ENCODE measurements around the gene HIRA.
"Not testable (repeated sequence)": the region's sequence is repeated elsewhere in the genome, so short reads cannot be mapped to it uniquely, and the experiment has no call there.

Gene HIRA

DNA sequence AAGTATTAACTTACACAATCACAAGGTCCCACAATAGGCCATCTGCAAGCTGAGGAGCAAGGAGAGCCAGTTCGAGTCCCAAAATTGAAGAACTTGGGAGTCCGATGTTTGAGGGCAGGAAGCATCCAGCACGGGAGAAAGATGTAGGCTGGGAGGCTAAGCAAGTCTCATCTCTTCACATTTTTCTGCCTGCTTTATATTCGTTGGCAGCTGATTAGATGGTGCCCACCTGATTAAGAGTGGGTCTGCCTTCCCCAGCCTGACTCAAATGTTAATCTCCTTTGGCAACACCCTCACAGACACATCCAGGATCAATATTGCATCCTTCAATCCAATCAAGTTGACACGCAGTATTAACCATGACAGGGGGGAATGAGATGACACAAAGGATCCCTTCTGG, 101.3 kb downstream of the HIRA start:
- DNase-seq (ENCODE audit: low read depth), result not testable (repeated sequence)

DNA sequence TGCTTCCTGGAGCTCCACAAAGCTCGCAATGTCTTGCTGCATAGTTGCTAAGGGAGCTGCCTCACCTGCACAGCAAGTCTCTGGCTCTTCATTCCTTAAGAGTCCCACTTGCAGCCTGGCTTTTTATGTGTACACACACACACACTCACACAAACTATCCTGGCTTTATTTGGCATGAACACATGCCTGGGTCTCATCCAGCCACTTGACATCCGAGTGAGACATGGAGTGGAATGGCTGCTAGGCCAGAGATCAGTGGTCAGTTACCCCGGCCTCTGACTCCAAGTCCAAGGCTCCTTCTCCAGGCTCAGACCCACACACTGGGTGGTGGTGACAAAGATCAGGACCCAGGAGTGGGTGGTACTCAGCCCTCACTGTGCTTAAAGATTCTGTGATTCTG, 102.1 kb downstream of the HIRA start:
- no peak for DNase-seq (ENCODE audit: low read depth)

DNA sequence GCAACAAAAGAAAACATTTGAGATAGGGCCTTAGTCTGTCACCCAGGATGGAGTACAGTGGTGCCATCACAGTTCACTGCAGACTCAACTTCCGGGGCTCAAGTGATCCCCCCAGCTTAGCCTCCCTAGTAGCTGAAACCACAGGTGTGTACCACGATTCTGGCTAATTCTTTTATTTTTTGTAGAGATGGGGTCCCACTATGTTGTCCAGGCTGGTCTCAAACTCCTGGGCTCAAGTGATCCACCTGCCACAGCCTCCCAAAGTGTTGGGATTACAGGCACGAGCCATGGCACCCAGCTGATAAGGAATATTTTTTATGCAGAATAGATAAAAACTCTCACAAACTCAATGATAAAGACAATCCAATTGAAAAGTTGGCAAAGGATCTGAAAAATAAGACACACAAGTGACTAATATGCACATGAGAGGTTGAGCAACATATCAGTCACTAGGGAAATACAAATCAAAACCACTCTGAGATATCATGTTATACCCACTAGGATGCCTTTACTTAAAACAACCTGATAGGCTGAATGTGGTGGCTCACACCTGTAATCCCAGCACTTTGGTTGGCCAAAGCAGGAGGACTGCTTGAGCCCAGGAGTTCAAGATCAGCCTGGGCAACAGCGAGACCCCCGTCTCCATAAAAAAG, 106.1 kb downstream of the HIRA start:
- peak; percentile 30 for DNase-seq (ENCODE audit: low read depth)

DNA sequence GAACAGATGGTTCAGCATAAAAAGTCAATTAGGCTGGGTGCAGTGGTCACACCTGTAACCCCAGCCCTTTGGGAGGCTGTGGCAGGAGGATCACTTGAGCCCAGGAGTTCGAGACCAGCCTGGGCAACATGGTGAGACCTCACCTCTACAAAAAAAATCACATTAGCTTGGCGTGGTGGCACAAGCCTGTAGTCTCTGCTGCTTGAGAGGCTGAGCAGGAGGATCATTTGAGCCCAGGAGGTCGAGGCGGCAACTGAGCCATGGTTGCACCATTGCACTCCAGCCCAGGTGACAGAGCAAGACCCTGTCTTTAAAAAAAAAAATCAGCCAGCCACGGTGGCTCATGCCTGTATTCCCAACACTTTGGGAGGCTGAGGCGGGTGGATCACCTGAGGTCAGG, 108.1 kb downstream of the HIRA start:
- DNase-seq (ENCODE audit: low read depth), result not testable (repeated sequence)

DNA sequence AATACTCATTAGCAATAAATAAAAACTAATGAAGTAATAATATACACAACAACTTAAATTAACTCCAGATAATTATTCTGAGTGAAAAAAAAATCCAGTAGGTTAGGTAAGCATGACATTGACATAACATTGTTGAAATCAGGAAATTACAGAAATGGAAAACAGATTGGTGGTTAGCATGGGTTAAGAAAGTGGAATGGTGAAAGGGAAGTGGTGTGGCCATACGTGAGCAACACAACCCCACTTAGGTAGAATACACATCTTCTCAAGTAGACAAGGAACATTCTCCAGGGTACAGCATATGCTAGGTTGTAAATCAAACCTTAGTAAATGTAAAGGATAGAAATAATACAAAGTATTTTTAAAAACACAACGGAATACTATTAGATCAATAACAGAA, 109.8 kb downstream of the HIRA start:
- DNase-seq (ENCODE audit: low read depth), result no peak

DNA sequence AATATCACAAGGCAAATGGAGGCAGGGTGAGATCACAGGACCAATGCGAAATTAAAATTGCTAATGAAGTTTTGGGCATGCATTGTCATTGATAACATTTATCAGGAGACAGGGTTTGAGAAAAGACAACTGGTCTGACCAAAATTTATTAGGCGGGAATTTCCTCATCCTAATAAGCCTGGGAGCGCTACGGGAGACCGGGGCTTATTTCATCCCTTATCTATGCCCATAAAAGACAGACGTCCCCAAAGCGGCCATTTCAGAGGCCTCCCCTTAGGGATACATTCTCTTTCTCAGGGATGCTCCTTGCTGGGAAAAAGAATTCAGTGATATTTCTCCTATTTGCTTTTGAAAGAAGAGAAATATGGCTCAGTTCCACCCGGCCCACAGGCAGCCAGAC, 111.4 kb downstream of the HIRA start:
- not testable (repeated sequence) for DNase-seq (ENCODE audit: low read depth)

DNA sequence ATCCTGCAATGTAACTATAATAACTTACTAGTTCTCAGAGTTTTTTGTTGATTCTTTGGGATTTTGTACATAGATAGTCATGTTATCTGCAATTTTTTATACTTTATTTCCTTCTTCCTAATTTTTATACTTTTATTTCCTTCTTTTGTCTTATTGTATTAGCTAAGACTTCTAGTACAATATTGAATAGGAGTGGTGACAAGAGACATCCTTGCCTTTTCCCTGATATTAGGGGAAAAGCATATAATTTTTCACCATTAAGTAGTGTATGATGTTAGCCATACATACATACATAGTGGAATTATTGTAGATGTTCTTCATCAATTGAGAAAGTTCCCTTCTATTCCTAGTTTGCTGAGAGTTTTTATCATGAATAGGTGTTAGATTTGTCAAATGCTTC, 112.3 kb downstream of the HIRA start:
- DNase-seq (ENCODE audit: low read depth), result no peak

DNA sequence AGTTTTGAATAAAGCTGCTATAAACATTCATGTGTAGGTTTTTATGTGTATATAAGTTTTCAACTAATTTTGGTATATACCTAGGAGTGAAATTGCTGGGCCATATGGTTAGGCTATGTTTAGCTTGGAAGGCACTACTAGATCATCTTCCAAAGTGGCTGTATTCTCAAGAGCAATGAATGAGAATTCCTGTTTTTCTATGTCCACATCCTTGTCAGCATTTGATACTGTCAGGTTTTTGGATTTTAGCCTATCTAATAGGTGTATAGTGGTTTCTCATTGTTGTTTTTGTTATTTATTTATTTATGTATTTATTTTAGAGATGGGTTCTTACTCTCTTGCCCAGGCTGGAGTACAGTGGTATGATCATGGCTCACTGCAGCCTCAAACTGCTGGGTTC, 113.7 kb downstream of the HIRA start:
- DNase-seq (ENCODE audit: low read depth), result no peak

DNA sequence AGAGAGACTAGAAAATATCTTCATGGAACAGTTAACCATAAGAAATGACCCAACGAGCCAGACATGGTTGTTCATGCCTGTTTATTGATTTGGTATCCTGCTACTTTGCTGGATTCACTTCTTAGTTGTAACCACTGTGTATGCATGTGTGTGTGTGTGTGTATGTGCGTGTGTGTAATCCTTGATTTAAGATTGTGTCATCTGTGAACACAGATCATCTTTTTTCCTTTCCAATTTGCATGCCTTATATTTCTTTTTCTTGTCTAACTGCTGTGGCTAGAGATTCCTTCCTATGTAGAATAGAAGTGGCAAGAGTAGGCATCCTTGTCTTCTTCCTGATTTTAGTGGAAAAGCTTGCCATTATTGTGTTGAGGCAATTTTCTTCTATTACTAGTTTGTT, 123.7 kb downstream of the HIRA start:
- DNase-seq (ENCODE audit: low read depth), result no peak

DNA sequence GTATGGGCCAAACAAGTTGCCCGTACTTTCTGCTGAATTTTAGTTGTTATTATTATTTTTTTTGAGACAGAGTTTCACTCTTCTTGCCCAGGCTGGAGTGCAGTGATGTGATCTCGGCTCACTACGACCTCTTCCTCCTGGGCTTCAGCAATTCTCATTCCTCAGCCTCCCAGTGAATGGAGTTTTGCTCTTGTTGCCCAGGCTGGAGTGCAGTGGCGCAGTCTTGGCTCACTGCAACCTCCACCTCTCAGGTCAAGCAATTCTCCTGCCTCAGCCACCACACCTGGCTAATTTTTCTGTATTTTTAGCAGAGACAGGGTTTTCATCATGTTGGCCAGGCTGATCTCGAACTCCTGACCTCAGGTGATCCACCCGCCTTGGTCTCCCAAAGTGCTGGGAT, 125.0 kb downstream of the HIRA start:
- DNase-seq (ENCODE audit: low read depth), result not testable (repeated sequence)

DNA sequence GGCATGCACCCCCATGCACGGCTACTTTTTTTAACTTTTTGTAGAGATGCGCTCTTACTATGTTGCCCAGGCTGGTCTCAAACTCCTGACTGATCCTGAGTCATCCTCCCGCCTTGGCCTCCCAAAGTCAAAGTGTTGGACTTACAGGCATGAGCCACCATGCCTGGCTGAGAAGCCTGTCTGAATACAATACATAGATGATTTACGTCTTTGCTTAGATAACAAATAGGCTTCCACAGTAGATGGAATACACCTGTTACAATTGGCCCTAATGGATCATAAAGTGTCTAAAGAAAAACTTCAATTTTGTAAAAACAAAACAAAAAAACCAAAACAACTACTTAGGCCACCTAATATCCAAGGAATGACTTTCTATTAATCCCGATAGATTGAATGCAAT, 127.0 kb downstream of the HIRA start:
- DNase-seq (ENCODE audit: low read depth), result no peak

DNA sequence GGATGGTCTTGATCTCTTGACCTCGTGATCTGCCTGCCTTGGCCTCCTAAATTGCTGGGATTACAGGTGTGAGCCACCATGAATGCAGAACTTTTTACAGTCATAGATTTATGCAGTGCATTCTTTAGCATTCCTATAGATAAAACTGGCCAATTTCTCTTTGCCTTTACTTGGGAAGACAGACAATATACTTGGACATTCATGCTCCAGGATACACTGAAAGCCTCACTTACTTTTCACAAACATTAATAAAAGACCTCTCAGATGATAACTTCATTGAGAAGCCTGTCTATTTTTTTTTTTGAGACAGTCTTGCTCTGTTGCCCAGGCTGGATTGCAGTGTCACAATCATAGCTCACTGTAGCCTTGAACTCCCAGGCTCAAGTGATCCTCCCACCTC, 127.7 kb downstream of the HIRA start:
- DNase-seq (ENCODE audit: low read depth), result no peak

DNA sequence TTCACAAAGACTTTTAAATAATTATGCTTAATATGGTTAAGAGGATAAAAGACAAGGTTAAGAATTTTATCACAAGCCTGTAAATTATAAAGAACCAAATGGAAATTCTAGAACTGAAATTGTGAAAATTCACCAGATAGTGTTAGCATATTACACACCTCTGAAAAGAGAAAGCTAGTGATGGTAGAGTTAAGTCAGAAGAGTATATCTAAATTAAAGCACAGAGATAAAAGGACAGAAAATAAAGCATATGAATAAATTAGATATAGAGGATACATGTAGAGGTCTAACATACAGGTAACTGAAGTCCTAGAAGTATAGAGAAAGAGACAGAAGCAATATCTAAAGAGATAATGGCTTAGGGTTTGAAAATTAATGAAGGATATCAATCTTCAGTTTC, 135.8 kb downstream of the HIRA start:
- no peak for DNase-seq (ENCODE audit: low read depth)

DNA sequence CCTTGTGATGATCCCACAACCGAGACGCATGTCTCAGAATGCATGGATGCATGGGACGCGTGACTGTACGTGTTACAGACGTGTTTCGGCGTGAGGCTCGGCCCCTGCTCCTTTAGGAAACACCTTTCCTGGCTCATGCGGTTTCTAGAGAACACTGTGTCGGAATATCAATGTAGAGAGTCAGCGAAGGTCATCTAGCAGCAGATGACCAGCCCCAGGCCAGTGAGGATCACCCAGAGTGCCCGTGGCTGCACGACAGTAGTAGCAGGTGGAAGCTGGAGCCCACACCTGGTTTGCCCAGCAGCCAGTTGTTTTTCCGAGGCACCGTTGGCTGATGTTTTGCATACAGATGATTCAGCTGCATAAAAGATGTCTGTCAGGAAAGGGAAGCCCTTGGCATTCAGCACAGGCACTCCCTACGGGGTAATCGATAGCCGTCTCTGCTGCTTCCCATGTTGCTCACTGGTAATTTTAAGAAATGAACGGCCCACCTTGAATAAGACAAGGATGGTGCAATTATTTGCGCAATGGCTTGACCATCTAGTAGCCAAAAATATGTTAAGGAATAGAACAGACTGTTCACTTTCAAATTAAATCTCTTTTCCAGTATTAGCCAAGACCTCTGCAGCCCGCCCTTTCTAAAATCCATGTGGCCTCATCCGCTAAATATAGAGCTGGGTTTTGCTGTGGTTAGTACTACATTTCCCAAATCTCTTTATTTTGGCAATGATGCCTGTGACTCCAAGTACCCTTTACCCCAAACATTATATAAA, 138.9 kb downstream of the HIRA start:
- DNase-seq (ENCODE audit: low read depth), result peak; percentile 55

DNA sequence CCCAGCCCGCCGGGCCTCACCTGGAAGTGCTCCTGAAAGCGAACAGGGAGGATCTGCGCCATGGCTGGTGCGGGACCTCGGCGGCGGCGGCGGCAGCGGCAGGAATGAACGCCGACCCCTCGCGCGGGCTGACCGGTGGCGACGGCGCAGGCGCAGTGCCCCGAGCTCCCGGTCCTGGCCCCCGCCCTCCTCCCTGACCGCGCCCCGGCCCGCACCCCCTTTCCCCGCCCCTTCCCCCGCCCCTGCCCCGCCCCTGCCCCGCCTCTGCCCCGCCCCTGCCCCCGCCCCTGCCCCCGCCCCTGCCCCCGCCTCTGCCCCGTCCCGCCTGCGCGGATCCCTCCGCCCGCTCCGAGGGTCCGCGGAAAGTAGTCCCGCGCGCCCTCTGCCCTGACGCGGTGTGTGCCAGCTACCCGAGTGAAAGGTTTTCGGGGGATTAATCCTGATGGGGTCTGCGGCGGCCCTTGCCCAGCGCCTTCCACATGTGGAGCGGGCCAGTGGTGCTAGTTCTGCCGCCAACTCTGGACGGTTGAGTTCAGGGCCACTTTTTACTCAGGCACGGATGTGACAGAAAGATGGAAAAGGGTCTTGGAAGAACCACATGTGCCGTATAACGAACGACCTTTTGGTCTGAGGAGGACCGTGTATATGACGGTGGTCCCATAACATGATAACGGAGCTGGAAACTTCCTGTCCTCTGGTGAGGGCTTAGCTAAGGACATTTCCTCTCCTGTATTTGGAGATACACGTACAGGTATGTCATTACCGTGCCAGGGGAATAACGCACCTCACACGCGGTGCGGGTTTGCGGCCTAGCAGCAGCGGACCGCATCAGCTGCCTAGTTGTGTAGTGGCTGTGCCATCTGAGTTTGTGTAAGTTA, 139.7 kb downstream of the HIRA start, which contains the start of gene CLTCL1:
CLTCL1 (minus strand) TSS at position 140 of the 878 bp plus-strand sequence; CDS start at position 62, 78 bp downstream.
- peak; percentile 49 for DNase-seq (ENCODE audit: low read depth)

DNA sequence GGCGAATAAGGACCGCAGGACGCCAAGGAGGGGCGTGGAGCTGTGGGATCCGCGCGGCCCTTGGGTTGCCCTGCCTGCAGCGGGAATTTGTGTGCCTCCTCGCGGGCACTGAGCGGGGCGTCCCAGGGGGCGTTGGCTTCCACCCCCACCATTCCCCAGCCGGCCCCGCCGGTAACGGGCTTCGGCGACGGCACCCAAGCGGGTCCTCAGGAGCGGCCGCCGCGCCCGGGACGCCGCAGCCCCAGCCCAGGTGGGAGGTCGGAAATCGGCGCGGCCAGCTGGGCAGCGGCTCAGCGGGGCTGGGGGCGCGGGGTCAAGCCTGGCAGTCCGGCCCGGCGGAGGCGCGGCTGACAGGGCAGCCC, 140.3 kb downstream of the HIRA start:
- no peak for DNase-seq (ENCODE audit: low read depth)

DNA sequence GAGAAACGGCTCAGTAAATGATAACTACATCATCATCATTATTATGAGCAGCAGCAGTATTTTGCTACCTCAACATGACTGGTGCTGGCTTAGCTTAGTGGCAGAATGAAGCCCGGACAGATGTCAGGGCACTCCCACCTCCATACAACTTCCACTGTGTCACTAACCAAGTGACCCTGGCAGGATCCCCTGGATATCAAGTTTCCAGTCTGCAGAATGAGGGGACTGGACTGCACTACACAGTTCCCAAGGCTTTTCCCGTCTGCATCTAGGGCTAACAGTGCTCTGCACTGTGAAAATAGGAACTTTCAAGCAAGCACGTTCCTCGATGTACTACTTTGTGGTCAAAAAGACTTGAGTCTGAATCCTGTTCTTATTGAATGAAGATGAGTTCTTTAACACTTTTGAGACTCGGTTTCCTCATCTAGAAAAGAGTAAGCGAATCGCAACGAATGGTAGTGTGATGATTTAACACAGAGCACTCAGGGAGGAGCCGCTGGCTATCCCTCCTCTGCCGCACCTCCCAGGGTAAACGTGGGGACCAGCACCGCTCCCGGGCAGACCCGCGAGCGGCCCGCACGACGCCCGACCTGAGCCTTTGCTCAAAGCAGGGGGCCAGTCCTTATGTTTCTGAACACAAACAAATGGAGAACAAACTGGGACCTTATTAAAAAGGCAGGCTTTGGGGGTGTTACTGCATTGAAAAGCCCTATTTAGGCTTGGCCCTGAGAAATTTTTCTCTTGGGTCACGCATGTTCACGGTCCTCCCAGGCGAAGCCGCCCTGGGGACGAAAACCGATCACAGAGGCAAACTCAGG, 140.9 kb downstream of the HIRA start:
- no peak for DNase-seq (ENCODE audit: low read depth)

DNA sequence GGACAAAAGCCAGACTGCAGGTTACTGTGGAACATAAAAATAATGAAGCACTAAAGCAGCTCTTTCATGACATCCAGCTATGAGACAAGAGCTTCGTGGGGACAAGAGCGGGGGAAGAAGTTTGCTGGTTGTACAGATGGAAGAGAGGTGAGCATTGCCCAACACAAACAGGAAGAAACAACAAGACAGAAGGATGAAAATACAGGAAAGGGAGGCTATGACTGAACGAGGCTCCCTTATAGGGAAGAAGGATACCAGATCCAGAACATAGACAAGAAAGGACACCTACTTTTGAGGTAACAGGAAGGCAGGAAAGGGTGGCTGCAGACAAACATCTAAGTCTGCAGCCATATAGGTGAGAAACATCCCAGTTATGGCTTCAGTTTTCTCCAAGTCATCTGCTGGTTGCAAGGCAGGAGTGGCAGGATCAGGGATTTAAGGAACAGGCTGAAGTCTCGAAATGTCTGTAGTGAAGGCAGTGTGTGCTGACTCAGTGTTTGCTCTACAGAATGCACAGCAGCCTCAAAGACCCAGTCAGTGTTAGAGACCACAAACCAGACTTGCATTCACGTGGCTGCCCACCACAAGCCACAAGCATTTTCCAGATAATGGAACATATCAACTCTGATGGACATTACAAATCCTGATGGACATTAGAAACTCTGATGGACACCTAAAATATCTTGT, 141.9 kb downstream of the HIRA start:
- no peak for DNase-seq (ENCODE audit: low read depth)

DNA sequence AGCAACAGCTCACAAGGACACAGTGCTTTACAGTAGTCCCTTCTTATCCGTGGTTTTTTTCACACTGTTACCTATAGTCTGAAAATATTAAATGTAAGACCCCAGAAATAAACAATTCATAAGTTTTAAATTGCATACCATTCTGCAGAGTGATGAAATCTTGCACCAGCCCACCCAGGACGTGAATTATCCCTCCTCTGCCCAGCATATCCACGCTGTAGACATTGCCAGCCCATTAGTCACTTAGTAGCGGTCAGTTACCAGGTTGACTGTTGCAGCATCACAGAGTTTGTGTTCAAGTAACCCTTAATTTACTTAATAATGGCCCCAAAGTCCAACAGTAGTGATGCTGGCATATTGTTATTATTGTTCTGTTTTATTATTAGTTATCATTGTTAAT, 143.6 kb downstream of the HIRA start:
- peak; percentile 71 for DNase-seq (ENCODE audit: low read depth)

DNA sequence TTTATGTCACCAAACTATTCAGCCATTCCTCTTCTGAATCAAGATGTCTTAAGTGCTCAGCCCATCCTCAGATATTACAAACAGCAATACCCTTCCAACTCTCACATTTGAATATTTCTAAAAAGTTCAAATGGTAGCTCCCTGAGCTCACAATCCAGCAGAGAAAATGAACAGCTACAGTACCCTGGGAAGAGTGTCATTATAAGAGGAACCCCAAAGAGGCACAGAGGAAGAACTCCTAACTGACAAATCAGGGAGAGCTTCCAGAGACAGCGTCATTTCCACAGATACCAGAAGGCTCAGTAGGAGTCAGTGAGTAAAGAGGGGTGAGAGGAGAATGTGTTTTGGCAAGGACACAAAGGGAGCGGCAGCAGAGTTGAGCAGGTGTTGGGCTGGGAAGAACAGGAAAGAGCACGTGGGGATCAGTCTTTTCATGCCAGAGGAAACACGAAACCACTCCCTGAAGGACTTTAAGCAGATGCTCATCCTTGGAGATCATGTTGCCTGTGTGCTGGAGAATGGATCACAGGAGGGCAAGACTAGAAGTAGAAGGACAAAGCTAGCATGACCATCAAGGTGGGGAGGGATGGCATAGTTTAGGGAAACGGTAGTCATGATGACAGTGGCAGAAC, 144.3 kb downstream of the HIRA start:
- no peak for DNase-seq (ENCODE audit: low read depth)

DNA sequence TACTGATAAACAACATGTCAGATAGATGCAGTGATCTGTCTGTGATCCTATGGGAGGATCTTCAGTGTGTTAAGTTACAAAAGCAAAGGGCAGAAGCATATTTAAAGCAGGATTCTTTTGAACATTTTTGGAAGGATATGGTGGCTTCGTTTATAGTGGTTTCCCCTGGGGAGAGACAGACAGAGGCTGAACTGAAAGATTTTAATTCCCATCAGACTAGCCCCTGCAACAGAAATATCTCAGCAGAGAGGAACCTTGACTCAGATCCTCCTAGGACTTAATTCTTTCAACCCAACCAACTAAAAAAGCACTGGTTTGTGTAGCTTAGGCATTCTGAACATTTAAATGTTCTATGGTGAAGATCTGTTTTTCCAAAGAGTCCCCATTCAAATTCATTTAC, 145.7 kb downstream of the HIRA start:
- DNase-seq (ENCODE audit: low read depth), result no peak
